ENCODE data around the gene SLC6A1. TPM values are rescaled to one million over a fixed set of nuclear protein-coding genes. Genes with fewer than 3 reads are reported as not detected.
"Not testable (repeated sequence)": the region's sequence is repeated elsewhere in the genome, so short reads cannot be mapped to it uniquely, and the experiment has no call there.

SLC6A1 gene
- total RNA-seq, 1 donor from 2014 or later: 0.57 TPM

GRCh38 chr3:11074451-11074850 is 81.9 kb downstream of the SLC6A1 start:
- DNase-seq (ENCODE audit: missing footprints): no peak
- no peak for ATAC-seq
- intact Hi-C loops (cut with DNase I): no loop called here

- intact Hi-C loops (cut with DNase I); ATAC-seq; DNase-seq (ENCODE audit: missing footprints): not testable (repeated sequence)
Observed at GRCh38 chr3:11075122-11075521, 82.6 kb downstream of the SLC6A1 start.

DNA sequence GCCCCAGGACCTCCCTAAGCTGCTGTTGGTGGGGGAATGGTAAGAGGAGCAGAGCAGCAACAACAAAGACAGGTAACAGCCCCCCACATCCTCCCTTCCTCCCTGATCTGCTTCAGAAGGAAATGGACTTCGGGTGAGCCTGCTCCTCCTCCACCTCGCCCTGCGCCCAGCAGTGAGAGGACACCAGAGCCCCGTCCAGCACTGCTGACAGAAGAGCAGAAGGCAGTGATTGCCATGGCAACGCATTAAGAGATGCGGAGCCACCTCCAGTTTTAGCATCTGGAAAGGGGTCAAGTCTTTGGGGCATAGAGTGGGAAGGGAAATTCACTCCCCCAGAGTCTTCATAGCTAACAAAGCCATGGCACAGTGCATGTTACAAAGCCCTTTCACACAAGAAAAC is 84.2 kb downstream of the SLC6A1 start:
- no peak for DNase-seq (ENCODE audit: missing footprints)
- intact Hi-C loops (cut with DNase I): no loop called here

DNA sequence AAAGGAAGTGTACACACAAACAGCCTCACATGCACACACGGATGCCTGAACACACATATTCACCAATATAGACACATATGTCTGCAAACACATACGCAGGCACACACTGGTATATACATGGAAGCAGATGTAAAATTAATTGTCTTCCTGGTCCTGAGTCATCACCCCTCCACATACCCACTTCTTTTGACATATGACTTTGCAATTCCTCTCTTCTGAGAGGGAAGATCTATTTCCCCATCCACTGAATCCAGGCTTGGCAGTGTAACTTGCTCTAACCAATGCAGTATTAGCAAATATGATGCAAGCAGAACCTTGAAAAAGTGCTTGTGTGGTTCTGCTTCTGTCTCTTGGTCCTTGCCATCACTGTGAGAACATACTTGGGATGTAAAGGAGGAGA is 84.9 kb downstream of the SLC6A1 start:
- intact Hi-C loops (cut with DNase I): no loop called here
- no peak for ATAC-seq

More for the DNA sequence above, 84.2 kb downstream of the SLC6A1 start:
- ATAC-seq: no peak

GRCh38 chr3:11078826-11079515 is 86.4 kb downstream of the SLC6A1 start:
- DNase-seq (ENCODE audit: missing footprints) (no peak), ATAC-seq (peak; percentile 31)
- intact Hi-C loops (cut with DNase I): no loop called here

More for the DNA sequence above, 84.9 kb downstream of the SLC6A1 start:
- DNase-seq (ENCODE audit: missing footprints): no peak

- DNase-seq (ENCODE audit: missing footprints) (no peak), ATAC-seq (no peak)
- intact Hi-C loops (cut with DNase I): no loop called here
Observed at GRCh38 chr3:11080492-11080891, 87.9 kb downstream of the SLC6A1 start.

DNA sequence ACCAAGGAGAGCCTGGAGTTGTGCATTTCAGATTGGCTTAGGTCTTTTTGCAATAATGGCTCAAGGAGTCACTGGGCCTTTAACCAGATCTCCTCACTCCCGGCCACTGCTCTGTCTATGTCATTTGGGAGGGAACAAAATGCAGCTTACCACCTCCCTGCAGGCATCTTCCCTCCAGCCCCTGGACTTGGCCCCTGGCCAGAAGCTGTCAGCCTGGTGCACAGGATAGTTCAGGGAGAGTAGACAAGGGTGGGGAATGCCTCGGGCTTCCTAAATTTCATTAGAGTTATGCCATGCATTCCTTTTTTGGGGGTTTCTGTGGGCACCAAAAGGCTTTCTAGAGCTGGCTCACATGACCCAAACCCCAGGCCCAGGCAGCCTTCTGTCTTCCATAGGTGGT is 91.5 kb downstream of the SLC6A1 start:
- ATAC-seq (no peak), DNase-seq (ENCODE audit: missing footprints) (no peak)
- intact Hi-C loops (cut with DNase I): no loop called here

- ATAC-seq (no peak), DNase-seq (ENCODE audit: missing footprints) (no peak)
- intact Hi-C loops (cut with DNase I): no loop called here
Observed at GRCh38 chr3:11084677-11085076, 92.1 kb downstream of the SLC6A1 start.

GRCh38 chr3:11085093-11085840 is 92.7 kb downstream of the SLC6A1 start:
- DNase-seq (ENCODE audit: missing footprints): no peak
- intact Hi-C loops (cut with DNase I): no loop called here
- no peak for ATAC-seq

DNA sequence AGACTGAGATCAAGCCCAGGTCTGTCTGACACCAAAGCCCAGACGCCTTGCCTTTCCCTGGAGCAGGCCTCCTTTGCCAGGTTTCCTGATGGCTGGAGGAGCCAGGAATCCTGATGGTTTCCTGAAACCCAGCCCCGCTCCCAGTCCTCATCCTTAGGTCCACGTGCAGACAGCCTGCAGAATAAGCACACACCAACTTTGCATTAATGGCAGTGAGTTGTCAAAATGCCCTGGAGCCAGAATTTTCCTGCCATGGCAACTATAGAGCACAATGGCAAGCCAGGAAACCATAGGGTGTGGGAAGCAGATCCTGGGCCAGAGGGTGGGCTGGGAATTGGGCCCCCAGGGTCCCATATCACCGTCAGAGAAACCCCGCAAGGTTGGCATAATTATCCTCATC is 94.3 kb downstream of the SLC6A1 start:
- ATAC-seq: no peak
- intact Hi-C loops (cut with DNase I): no loop called here

GRCh38 chr3:11088066-11088465 is 95.5 kb downstream of the SLC6A1 start:
- no peak for DNase-seq (ENCODE audit: missing footprints)
- intact Hi-C loops (cut with DNase I): no loop called here
- no peak for ATAC-seq

More for the DNA sequence above, 94.3 kb downstream of the SLC6A1 start:
- DNase-seq (ENCODE audit: missing footprints): no peak

- DNase-seq (ENCODE audit: missing footprints) (no peak), ATAC-seq (no peak)
- intact Hi-C loops (cut with DNase I): no loop called here
Observed at GRCh38 chr3:11088831-11089230, 96.3 kb downstream of the SLC6A1 start.

Other genes starting within 250 kb of the SLC6A1 start
- not detected for gene SLC6A11, start 176.5 kb upstream of the SLC6A1 start, total RNA-seq
- gene HRH1, start 161.7 kb downstream of the SLC6A1 start, total RNA-seq: 1.8 TPM

Measured in Right ventricle myocardium inferior (tissue), 1 donor.